Measurements from ENCODE around the gene KIAA0930.

DNA sequence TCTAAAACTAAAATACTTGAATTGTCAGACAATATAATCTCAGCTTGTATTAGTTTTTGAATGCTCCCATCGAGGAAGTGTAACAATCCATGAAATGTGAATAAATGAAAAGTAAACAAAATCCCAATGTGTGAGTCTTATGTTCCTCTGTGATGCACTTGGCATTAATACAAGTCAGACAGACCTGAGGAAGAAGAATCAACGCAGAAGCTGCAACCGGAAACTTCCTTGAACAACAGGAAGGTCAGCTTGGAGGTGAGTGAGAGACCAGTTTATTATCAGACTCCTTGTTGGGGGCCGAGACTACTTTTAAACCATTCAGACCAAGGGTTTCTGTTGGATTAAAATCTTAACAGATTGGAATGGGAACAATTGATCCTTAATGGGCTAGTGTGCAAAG lies 52.8 kb downstream of the KIAA0930 start:
- TF ChIP-seq MXI1 (IDR thresholded peaks at IDR 0.05; ENCODE audit: low read depth, low read length) (no peak), EZH2phosphoT487 (IDR thresholded peaks at IDR 0.05; ENCODE audit: borderline replicate concordance, low read depth) (no peak), POLR2AphosphoS5 (IDR thresholded peaks at IDR 0.05; ENCODE audit: low read depth, low read length) (no peak), RAD21 (IDR thresholded peaks at IDR 0.05; ENCODE audit: low read length) (no peak), YY1 (IDR thresholded peaks at IDR 0.05; ENCODE audit: low read depth) (no peak)
- TF ChIP-seq, protein P1, sequence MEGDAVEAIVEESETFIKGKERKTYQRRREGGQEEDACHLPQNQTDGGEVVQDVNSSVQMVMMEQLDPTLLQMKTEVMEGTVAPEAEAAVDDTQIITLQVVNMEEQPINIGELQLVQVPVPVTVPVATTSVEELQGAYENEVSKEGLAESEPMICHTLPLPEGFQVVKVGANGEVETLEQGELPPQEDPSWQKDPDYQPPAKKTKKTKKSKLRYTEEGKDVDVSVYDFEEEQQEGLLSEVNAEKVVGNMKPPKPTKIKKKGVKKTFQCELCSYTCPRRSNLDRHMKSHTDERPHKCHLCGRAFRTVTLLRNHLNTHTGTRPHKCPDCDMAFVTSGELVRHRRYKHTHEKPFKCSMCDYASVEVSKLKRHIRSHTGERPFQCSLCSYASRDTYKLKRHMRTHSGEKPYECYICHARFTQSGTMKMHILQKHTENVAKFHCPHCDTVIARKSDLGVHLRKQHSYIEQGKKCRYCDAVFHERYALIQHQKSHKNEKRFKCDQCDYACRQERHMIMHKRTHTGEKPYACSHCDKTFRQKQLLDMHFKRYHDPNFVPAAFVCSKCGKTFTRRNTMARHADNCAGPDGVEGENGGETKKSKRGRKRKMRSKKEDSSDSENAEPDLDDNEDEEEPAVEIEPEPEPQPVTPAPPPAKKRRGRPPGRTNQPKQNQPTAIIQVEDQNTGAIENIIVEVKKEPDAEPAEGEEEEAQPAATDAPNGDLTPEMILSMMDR (IDR thresholded peaks at IDR 0.05): no peak
- TF ChIP-seq, protein P2, sequence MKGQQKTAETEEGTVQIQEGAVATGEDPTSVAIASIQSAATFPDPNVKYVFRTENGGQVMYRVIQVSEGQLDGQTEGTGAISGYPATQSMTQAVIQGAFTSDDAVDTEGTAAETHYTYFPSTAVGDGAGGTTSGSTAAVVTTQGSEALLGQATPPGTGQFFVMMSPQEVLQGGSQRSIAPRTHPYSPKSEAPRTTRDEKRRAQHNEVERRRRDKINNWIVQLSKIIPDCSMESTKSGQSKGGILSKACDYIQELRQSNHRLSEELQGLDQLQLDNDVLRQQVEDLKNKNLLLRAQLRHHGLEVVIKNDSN (IDR thresholded peaks at IDR 0.05; ENCODE audit: borderline replicate concordance, low read depth): no peak
- TF ChIP-seq, protein P3, sequence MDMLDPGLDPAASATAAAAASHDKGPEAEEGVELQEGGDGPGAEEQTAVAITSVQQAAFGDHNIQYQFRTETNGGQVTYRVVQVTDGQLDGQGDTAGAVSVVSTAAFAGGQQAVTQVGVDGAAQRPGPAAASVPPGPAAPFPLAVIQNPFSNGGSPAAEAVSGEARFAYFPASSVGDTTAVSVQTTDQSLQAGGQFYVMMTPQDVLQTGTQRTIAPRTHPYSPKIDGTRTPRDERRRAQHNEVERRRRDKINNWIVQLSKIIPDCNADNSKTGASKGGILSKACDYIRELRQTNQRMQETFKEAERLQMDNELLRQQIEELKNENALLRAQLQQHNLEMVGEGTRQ (IDR thresholded peaks at IDR 0.05; ENCODE audit: borderline replicate concordance, low read depth, low read length): no peak
